IPS-18c (cell line): ENCODE results near the gene PRR13.
"Not testable (repeated sequence)": the region's sequence is repeated elsewhere in the genome, so short reads cannot be mapped to it uniquely, and the experiment has no call there.

Experiments
- H3K4me3 ChIP-seq: 2 replicates; pipeline ENCODE4 v1.7.0; 2013; ENCODE audit warnings: low read depth, mild to moderate bottlenecking, low read length, moderate library complexity; ENCODE audit not compliant: insufficient read depth
- H3K9me3 ChIP-seq: one replicate; pipeline ENCODE4 v1.6.1; 2013; ENCODE audit warnings: mild to moderate bottlenecking, low read length, moderate library complexity; ENCODE audit not compliant: control insufficient read depth, insufficient read depth

The PRR13 gene, protein sequence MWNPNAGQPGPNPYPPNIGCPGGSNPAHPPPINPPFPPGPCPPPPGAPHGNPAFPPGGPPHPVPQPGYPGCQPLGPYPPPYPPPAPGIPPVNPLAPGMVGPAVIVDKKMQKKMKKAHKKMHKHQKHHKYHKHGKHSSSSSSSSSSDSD

DNA sequence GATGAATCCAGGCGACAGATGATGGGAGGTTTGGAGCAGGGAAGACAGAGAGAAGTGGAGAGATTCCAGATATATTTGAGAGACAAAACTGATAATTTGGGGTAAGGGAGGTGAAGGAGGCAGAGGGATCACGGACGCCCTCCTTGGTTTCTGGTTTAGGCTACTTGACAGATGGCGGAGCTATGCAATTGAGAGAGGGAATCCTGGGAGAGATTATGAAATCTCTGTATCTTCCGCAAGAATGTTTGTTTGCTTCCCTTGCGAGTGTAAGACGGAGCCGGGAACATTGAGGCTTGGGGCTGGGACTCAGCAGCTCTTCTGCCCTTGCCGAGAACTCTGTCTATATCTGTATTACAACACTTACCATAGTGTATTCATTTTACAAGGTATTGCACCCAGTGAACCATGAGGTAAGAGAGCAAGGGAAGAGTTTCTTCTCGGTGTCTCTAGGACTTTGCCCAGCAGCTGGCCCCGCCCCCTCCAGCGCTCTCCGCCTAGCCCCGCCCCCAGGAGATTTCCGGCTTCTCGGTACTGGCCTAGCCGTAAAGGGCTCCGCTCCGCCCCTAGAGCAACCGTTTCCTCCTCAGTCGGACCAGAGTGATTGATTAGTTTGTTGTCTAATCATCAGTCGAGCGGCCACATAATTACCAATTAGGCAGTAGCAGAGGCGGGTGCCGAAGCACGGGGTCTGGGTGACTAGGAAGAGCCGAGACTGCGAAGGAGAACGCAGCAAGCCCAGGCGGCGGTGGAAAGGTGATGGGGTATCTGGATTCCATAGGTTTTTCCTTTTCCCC, at the start of gene PRR13:
Gene PRR13, plus strand, starts transcription at position 695 of the 794 bp plus-strand sequence. CDS start 981 bp downstream, outside the sequence.
- H3K9me3 ChIP-seq, result no peaks in the 10 kb centered on the region
- peak within 1 kb of the TSS; percentile 82 for H3K4me3 ChIP-seq

DNA sequence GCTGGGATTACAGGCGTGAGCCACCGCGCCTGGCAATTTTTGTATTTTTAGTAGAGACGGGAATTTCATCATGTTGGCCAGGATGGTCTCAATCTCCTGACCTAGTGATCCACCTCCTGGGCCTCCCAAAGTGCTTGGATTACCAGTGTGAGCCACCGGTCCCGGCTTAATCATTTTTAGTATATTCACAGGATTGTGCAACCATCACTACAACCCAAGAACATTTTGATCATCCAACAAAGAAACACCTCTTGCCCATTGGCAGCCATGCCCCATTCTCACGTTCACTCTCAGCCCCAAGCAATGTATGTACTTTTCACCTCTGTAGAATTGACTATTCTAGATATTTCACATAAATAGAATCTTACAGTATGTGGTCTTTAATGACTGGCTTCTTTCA, 41.6 kb upstream of the PRR13 start:
- no peak overlapping the region for H3K4me3 ChIP-seq
- H3K9me3 ChIP-seq, result no peaks in the 10 kb centered on the region

DNA sequence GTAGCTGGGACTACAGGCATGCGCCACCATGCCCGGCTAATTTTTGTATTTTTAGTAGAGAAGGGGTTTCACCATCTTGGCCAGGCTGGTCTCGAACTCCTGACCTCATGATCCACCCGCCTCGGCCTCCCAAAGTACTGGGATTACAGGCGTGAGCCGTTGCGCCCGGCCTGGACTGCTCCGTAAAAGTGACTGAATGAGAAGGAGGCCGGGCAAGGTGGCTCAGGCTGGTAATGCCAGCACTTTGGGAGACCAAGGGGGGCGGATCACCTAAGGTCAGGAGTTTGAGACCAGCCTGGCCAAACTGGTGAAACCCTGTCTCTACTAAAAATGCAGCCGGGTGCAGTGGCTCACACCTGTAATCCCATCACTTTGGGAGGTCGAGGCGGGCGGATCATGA, 39.2 kb upstream of the PRR13 start:
- H3K4me3 ChIP-seq, H3K9me3 ChIP-seq: not testable (repeated sequence)

DNA sequence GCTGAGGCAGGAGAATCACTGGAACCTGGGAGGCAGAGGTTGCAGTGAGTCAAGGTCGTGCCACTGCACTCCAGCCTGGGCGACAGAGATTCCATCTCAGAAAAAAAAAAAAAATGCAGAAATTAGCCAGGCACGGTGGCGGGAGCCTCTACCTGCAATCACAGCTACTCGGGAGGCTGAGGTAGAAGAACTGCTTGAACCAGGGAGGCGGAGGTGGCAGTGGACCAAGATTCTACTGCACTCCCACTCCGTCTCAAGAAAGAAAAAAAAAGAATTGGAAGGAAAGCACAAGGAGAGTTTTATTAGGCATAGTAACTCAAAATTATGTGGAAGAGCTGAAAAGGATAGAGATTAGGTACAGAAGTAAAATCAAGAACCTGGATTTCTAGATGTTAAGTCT, 38.7 kb upstream of the PRR13 start:
- Histone ChIP-seq H3K4me3 (no peak overlapping the region), H3K9me3 (peaks cover 2% of the 10 kb centered on the region)

DNA sequence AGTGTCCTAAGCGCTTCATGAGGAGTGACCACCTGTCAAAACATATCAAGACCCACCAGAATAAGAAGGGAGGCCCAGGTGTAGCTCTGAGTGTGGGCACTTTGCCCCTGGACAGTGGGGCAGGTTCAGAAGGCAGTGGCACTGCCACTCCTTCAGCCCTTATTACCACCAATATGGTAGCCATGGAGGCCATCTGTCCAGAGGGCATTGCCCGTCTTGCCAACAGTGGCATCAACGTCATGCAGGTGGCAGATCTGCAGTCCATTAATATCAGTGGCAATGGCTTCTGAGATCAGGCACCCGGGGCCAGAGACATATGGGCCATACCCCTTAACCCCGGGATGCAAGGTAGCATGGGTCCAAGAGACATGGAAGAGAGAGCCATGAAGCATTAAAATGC, 30.6 kb upstream of the PRR13 start:
- Histone ChIP-seq H3K9me3 (no peaks in the 10 kb centered on the region), H3K4me3 (no peak overlapping the region)

DNA sequence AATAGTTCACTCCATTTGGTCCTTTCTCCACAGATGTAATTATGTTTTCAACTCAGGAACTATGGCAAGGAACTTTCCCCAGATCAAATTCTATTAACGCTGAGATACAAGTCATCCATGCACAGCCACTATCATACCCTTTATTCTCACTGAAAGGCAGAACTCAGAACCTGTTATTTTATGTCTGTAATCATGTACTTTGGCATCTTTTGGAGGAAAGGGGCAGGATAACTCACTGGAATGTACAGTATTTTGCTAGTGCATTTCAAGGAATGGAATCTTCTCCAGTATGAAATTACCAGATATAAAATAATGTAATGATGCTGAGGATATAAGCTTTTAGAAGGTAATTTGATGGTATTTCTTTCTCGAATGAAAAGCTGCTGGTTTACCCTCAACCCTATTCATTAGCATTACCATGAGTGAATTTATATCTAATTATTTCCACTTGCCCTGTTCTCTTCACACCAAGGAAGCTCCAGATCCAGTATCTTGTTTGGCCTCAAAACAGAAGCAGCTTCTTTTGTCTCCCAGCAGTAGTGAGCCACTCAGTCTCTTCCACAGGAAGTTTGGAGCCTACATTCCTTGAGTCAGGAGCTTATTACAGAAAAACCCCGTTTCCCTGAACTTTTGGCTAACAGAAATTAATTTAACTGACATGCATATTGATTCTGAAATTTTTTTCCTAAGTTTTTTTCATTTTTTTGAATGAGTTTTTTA, 27.9 kb upstream of the PRR13 start:
- no peaks in the 10 kb centered on the region for H3K9me3 ChIP-seq
- no peak overlapping the region for H3K4me3 ChIP-seq

DNA sequence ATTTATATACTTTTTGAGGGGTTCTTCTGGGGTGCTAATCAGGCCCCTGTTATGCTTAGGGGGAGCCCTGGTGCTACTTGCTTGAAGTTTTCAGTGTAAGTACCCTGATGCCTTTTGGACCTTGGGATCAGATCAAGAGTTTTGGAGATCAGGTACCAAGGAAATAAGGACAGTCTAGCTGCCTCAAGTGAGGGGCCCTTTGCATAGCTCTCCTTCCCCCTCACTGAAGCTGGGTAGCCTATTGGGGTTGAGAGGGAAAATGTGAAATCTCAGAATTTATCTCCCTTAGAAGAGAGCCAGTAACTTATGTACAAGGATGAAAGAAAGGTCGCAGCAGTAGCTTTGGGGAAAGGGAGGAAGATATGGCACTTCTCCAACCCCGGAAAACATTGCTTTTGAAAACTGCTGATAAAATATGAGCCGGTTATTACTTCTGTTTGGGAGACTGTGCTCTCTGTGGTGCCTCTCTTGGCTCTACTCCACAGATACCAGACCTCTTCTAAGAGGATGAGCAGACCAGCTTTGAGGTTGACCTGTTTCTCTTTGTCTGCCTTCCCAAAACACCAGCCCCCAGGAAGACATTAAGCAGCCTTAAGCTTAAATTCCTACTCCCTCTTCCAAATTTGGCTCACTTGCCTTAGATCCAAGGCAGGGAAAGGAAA, 26.6 kb upstream of the PRR13 start:
- H3K4me3 ChIP-seq, result no peak overlapping the region
- no peaks in the 10 kb centered on the region for H3K9me3 ChIP-seq

DNA sequence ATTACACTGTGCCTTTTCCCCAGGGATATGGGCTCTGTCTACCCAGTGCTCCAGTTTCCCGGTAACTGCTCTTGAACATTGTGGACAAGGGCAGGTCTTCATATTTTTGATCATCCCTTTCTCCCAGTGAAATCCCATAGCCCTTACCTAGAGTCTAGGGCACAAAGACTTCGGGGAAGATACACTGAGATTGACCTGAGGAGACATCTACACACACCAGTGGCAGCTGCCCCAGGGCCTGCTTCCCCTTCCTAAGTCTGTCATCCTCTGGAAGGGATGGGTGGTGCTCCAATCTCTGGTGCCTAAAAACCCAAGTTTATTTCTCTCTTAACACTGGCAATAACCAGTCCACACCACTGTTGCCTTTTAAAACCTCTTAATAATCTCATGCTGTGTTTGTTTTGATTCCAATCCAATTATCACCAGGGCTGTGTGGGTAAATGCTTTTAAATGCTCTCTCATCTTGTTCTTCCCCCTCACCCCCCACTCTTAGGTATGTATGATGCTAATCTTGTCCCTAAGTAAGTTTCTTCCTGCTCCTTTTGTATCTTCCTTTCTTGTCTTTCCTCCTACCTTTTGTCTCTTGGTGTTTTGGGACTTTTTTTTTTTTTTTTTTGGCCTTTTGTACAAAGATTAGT, 25.7 kb upstream of the PRR13 start:
- not testable (repeated sequence) for H3K4me3 ChIP-seq, H3K9me3 ChIP-seq

DNA sequence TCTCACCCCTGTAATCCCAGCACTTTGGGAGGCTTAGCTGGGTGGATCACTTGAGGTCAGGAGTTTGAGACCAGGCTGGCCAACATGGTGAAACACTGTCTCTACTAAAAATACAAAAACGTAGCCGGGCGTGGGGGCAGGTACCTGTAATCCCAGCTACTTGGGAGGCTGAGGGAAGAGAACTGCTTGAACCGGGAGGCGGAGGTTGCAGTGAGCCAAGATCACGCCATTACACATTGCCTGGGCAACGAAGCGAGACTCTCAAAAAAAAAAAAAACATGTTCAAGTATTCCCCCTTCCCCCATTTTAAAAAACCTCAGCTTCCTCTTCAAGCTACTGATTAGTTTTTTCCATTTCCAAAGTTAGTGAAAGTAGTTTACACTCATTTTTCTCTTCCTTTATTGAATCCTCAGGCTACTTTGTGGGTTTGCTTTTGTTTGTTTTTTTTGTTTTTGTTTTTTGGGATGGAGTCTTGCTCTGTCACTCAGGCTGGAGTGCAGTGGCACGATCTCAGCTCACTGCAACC, 24.2 kb upstream of the PRR13 start:
- H3K4me3 ChIP-seq, H3K9me3 ChIP-seq: not testable (repeated sequence)

DNA sequence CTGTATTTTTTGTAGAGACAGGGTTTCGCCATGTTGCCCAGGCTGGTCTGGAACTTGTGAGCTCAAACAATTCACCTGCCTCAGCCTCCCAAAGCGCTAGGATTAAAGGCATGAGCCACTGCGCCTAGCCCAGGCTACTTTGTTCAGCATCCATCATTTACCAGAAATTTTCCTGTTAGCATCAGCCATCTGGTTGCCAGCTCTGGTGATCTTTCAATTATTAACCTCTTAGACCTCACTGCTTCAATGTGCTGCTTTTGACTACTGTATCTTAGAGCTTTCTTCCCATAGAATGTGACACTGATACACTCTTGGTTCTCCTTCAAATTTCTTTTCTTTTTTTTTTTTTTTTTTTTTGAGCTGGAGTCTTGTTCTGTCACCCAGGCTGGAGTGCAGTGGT, 23.3 kb upstream of the PRR13 start:
- H3K4me3 ChIP-seq, result no peak overlapping the region
- no peaks in the 10 kb centered on the region for H3K9me3 ChIP-seq

DNA sequence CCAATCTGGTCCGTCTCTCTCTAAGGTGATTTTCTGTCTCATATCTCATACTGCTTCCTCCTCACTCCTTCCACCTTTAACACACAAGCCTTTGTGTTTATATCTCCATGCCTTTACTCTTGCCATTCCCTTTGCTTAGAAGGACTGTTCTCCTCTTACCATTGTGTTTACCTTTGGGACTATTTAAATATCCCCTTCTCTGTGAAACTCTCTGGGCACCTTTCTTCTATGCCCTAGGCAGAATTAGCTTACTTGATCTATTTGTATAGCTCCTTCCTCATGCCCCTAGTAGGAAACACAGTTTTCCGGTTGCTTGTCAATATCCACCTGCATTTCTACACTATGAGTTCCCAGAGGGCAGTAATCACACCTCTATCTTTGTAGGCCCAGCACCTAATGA, 21.8 kb upstream of the PRR13 start:
- no peak overlapping the region for H3K4me3 ChIP-seq
- no peaks in the 10 kb centered on the region for H3K9me3 ChIP-seq

DNA sequence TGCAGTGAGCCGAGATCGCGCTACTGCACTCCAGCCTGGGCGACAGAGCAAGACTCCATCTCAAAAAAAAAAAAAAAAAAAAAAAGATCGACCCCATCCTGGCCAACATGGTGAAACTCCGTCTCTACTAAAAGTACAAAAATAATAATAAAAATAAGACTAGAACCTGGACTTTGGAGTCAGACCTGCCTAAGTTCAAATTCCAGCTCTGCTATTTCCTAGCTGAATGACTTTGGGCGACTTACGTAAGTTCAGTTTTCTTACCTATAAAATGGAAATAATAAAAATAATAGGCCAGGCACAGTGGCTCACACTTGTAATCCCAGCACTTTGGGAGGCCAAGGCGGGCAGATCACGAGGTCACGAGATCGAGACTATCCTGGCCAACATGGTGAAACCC, 19.3 kb upstream of the PRR13 start:
- H3K9me3 ChIP-seq, H3K4me3 ChIP-seq: not testable (repeated sequence)

DNA sequence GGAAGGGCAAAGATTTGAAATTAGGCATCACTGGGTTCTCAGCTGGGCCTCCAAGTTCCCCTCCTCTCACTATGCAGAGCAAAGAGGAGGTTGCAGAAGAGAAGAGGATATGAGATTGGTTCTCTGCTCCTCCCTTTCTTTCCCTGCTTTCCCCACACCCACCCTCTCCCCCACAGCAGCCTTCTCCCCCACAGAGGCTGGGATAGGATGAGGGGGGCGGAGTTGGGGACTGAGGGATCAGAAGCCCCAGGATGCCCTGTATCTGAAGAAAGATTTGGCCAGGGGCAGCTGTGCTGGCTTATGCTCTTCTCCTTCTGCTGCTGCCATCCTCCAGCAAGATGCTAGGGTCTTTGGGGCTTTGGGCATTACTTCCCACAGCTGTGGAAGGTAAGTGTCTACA, 17.9 kb upstream of the PRR13 start, which contains the start of gene AMHR2:
Gene AMHR2, plus strand, starts transcription at position 259 of the 400 bp plus-strand sequence. Its CDS starts 80 bp downstream, at position 339.
- no peaks in the 10 kb centered on the region for H3K9me3 ChIP-seq
- no peak within 1 kb of the TSS for H3K4me3 ChIP-seq

DNA sequence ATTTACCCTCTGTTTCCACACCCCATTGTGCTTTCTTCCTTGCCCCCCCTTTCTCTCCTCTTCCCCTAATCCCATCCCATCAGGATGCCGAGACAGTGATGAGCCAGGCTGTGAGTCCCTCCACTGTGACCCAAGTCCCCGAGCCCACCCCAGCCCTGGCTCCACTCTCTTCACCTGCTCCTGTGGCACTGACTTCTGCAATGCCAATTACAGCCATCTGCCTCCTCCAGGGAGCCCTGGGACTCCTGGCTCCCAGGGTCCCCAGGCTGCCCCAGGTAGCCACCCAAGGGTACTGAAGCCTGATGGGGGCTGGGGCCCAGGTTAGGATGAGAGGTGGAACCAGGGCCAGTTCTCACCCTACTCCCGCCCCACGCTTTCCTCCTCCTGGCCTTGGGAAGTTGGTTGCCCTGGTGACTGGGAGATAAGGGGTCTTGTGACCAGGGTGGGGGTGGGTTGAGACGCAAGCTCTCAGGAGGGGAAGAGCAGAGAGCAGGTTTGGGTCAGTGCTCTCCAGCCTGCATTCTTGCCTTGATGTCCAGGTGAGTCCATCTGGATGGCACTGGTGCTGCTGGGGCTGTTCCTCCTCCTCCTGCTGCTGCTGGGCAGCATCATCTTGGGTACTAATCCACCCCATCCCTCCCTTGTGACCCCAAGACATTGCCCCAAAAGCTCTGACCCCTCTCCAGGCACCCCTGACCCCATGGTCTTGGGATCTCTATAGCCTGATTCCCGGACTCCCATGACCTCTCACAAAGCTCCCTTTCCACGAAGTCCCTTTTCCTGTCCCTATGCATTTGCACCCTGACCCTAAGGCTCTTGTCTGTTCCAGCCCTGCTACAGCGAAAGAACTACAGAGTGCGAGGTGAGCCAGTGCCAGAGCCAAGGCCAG, 16.7 kb upstream of the PRR13 start:
- Histone ChIP-seq H3K4me3 (no peak overlapping the region), H3K9me3 (no peaks in the 10 kb centered on the region)

DNA sequence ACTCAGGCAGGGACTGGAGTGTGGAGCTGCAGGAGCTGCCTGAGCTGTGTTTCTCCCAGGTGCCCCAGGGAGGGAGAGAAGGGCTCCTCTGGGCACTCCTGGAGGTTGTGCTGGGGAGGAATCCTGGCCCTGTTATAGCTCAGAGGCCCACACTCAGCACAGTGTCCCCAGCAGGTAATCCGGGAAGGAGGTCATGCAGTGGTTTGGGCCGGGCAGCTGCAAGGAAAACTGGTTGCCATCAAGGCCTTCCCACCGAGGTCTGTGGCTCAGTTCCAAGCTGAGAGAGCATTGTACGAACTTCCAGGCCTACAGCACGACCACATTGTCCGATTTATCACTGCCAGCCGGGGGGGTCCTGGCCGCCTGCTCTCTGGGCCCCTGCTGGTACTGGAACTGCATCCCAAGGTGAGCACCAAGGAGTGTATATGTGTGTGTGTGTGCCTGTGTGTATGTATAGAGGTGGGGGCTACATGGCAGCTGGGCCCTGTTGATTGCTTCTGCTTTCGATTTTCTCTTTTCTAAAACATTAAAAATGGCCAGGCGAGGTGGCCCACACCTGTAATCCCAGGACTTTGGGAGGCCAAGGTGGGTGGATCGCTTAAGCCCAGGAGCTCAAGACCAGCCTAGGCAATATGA, 15.9 kb upstream of the PRR13 start:
- no peak overlapping the region for H3K4me3 ChIP-seq
- H3K9me3 ChIP-seq, result no peaks in the 10 kb centered on the region
